ENCODE data around the gene BUD23. TPM values are rescaled to one million over a fixed set of nuclear protein-coding genes. Genes with fewer than 3 reads are reported as not detected.

BUD23 gene
- 64.0 and 88.8 TPM in 2 replicates for total RNA-seq

GRCh38 chr7:73683056-73683787, at the start of gene BUD23, which contains the start of gene DNAJC30:
Gene BUD23, plus strand, starts transcription at chr7:73683597. Its CDS starts 29 bp downstream, at chr7:73683626.
Gene DNAJC30, minus strand, starts transcription at chr7:73683453. Its CDS starts 30 bp downstream, at chr7:73683423.

GRCh38 chr7:73667344-73668102, 15.9 kb upstream of the BUD23 start, which contains the start of gene VPS37D:
Gene VPS37D, plus strand, starts transcription at chr7:73667831. Its CDS starts 128 bp downstream, at chr7:73667959.

GRCh38 chr7:73718905-73719805, 35.8 kb downstream of the BUD23 start, which contains the start of gene STX1A:
Gene STX1A, minus strand, starts transcription at chr7:73719669. Its CDS starts 38 bp downstream, at chr7:73719631.

GRCh38 chr7:73738612-73739386, 55.4 kb downstream of the BUD23 start, which contains the start of gene ABHD11:
Gene ABHD11, minus strand, starts transcription at chr7:73738802. Its CDS starts 32 bp downstream, at chr7:73738770.

Other genes with a start within 250 kb of the BUD23 start
- 0.84 and 0.99 TPM in 2 replicates for gene FZD9, start 249.8 kb upstream of the BUD23 start, total RNA-seq
- gene BAZ1B, start 161.3 kb upstream of the BUD23 start, total RNA-seq, result 32.7 and 34.7 TPM in 2 replicates
- gene BCL7B, start 125.9 kb upstream of the BUD23 start, total RNA-seq, result 38.9 and 43.7 TPM in 2 replicates
- 27.3 and 41.6 TPM in 2 replicates for gene TBL2, start 105.0 kb upstream of the BUD23 start, total RNA-seq
- gene MLXIPL, start 59.1 kb upstream of the BUD23 start, total RNA-seq, result 0.07 and 0.09 TPM in 2 replicates
- 2.1 and 2.3 TPM in 2 replicates for gene VPS37D, start 15.8 kb upstream of the BUD23 start, total RNA-seq
- 2.0 and 6.1 TPM in 2 replicates for gene DNAJC30, start 144 bp upstream of the BUD23 start, total RNA-seq
- gene STX1A, start 36.1 kb downstream of the BUD23 start, total RNA-seq, result 6.9 and 13.1 TPM in 2 replicates
- 17.0 and 25.3 TPM in 2 replicates for gene ABHD11, start 55.2 kb downstream of the BUD23 start, total RNA-seq
- 0.28 TPM in 1 of 2 replicates, not detected in the other for gene CLDN3, start 86.7 kb downstream of the BUD23 start, total RNA-seq
- gene CLDN4, start 147.4 kb downstream of the BUD23 start, total RNA-seq, result 126 and 137 TPM in 2 replicates
- 0.84 and 1.1 TPM in 2 replicates for gene METTL27, start 158.9 kb downstream of the BUD23 start, total RNA-seq
- gene TMEM270, start 177.6 kb downstream of the BUD23 start, total RNA-seq, result not detected in 2 replicates

Measured in airway epithelial cell (primary cell).